Ascending aorta (tissue), 2 donors: ENCODE measurements around the gene PCYT2. TPM values are rescaled to one million over a fixed set of nuclear protein-coding genes. Genes with fewer than 3 reads are reported as not detected.
"Not testable (repeated sequence)": the region's sequence is repeated elsewhere in the genome, so short reads cannot be mapped to it uniquely, and the experiment has no call there.

Experiments
- DNase-seq, 2 donors: peaks; one replicate each; pipeline ENCODE4 v3.0.0-alpha.2; 2019; ENCODE audit warnings: low spot score in 2 of 2
- H3K27ac ChIP-seq, 2 donors: fragments of 200-600 bp; sonication (generic); one replicate each; pipeline ENCODE4 v1.5.1; 2016 to 2017; ENCODE audit warnings: mild to moderate bottlenecking in 1 of 2
- H3K27me3 ChIP-seq: fragments of 200-600 bp; sonication (generic); one replicate; pipeline ENCODE4 v1.5.1; 2017
- H3K36me3 ChIP-seq, 2 donors: fragments of 200-600 bp; sonication (generic); one replicate each; pipeline ENCODE4 v1.5.1; 2016
- H3K4me1 ChIP-seq, 2 donors: fragments of 200-600 bp; sonication (generic); one replicate each; pipeline ENCODE4 v1.5.1; 2016 to 2017; ENCODE audit warnings: mild to moderate bottlenecking in 1 of 2
- H3K4me3 ChIP-seq, 2 donors: fragments of 200-600 bp; sonication (generic); one replicate each; pipeline ENCODE4 v1.5.1; 2016 to 2017; ENCODE audit warnings: mild to moderate bottlenecking in 1 of 2
- H3K9me3 ChIP-seq, 2 donors: fragments of 200-600 bp; sonication (generic); one replicate each; pipeline ENCODE4 v1.5.1; 2016
- CTCF ChIP-seq, 3 experiments: fragments of 200-600 bp in 2 of 3; fragments of 450-650 bp in 1 of 3; sonication (generic) in 2 of 3; IDR thresholded peaks; one replicate each; pipeline ENCODE4 v1.5.1; 2016 to 2019; ENCODE audit warnings: antibody characterized with exemption in 3 of 3, mild to moderate bottlenecking in 1 of 3, moderate library complexity in 1 of 3
- intact Hi-C: fragments of 100-400 bp; cut with DNase I; formaldehyde crosslinking; loops from one replicate; pipeline ENCODE4 v1.15.1; 2023
- total RNA-seq: library from RNA; depleted of rRNA; stranded (reverse); fragments of >200 nt; gene quantifications from one replicate; pipeline ENCODE4 v1.1.0, GENCODE V29; 2016

PCYT2 gene
- total RNA-seq, 1 donor from 2014 or later, result 81.1 TPM

DNA sequence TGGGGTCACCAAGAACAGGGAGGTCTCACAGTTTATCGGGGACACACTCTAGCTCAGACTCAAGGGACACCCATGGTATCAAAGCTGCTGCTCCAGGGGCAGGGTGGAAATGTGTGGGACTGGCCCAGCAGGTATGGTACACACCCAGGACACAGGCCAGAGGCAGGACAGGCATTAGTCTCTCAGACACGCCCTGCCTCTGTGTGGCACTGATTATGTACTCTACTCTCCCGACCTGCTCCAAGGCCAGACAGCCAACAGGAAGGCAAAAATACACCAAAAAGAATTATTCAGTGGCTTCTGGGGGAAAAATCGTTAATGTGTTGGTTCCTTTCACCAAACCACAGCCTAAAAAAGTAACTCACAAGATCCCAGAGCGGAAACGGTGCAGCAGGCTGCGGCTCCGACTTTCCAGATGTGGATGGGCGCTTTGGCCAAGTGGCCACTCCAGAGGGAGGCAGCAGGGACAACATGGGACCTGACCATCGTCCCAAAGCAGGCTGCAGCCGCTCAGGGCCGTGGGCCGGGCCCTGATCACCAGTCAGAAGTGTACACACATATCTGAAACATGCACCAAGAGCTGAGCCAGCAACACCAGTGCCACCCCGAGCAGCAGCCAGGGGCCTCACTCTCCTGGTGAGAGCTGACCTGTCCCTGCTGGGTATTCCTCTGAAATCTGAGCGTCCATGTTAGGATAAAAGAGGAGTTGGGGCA is 7.8 kb upstream of the PCYT2 start:
- no peak overlapping the region for H3K4me3 ChIP-seq
- H3K27ac ChIP-seq, result peak overlapping the region in 1 of 2 donors; percentile 11
- no peak for DNase-seq
- no peaks in the 10 kb centered on the region for H3K27me3 ChIP-seq
- intact Hi-C loops, result no loop called here
- H3K9me3 ChIP-seq, result no peaks in the 10 kb centered on the region
- peaks cover 35 to 43% of the 10 kb centered on the region in 2 donors for H3K36me3 ChIP-seq
- H3K4me1 ChIP-seq, result peaks cover 22 to 30% of the 10 kb centered on the region in 2 donors
- TF ChIP-seq CTCF (IDR thresholded peaks at IDR 0.05), result no peak

DNA sequence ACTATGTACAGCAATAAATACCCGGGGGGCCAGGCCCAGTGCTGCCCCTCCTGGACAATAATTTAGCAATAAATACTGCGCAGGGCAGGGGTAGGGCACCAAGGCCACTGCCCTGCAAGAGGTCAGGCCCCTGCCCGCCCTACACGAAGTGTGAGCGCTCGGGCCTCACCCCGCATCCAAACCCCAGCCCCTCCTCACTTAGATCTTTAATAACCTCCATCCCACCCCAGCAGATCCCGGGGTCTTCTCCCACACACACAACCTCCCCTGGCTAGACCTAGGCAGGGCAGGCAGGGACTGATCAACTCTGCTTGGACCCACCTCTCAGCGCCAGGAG is 7.1 kb upstream of the PCYT2 start:
- H3K9me3 ChIP-seq, H3K27me3 ChIP-seq, intact Hi-C loops, DNase-seq: not testable (repeated sequence)
- Histone ChIP-seq H3K4me3 (peak overlapping the region; percentile 91 to 100), H3K36me3 (peaks cover 39 to 50% of the 10 kb centered on the region in 2 donors), H3K4me1 (peaks cover 18 to 23% of the 10 kb centered on the region in 2 donors), H3K27ac (peak overlapping the region; percentile 53 to 65)

- peak in 1 of 2 donors; percentile 85 for DNase-seq
- peaks cover 39 to 55% of the 10 kb centered on the region in 2 donors for H3K36me3 ChIP-seq
- peak within 1 kb of the TSS; percentile 53 to 65 for H3K27ac ChIP-seq
- H3K9me3 ChIP-seq, result no peaks in the 10 kb centered on the region
- peak within 1 kb of the TSS; percentile 91 to 100 for H3K4me3 ChIP-seq
- no peak for TF ChIP-seq CTCF (IDR thresholded peaks at IDR 0.05)
- peaks cover 13 to 18% of the 10 kb centered on the region in 2 donors for H3K4me1 ChIP-seq
- no peaks in the 10 kb centered on the region for H3K27me3 ChIP-seq
- intact Hi-C loops, result no loop called here
Observed at GRCh38 chr17:81917565-81918332, 6.5 kb upstream of the PCYT2 start, which contains the start of gene SIRT7. Gene SIRT7, minus strand, starts transcription at chr17:81918176. Its CDS starts 45 bp downstream, at chr17:81918131.

- H3K36me3 ChIP-seq, result peaks cover 31 to 50% of the 10 kb centered on the region in 2 donors
- no peak for TF ChIP-seq CTCF (IDR thresholded peaks at IDR 0.05)
- H3K4me3 ChIP-seq, result peak overlapping the region in 1 of 2 donors; percentile 100
- H3K27me3 ChIP-seq, result no peaks in the 10 kb centered on the region
- no peak for DNase-seq
- no peaks in the 10 kb centered on the region for H3K9me3 ChIP-seq
- H3K4me1 ChIP-seq, result peaks cover 11 to 18% of the 10 kb centered on the region in 2 donors
- intact Hi-C loops, result no loop called here
- H3K27ac ChIP-seq, result no peak overlapping the region
Observed at GRCh38 chr17:81916234-81917001, 5.2 kb upstream of the PCYT2 start.

DNA sequence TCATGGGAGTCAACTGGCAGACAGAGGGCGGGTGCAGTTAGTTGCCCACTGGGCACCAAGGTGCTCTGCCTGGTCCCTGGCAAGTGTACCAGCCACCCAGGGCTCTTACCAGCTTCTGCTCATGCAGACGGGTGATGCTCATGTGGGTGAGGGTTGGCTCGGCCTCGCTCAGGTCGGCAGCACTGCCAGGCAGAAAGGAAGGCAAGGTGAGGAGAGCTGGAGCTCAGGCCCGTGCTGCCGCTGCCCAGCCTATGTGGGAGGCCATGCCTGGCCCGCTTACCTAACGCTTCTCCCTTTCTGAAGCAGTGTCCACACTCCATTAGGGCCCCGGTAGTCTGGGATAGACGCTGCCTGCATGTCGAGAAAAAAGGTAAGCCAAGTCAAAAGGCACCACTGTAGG is 4.1 kb upstream of the PCYT2 start:
- no peak for TF ChIP-seq CTCF (IDR thresholded peaks at IDR 0.05)
- intact Hi-C loops, result no loop called here
- H3K27me3 ChIP-seq, result no peaks in the 10 kb centered on the region
- H3K4me1 ChIP-seq, result peaks cover 11 to 16% of the 10 kb centered on the region in 2 donors
- H3K9me3 ChIP-seq, result no peaks in the 10 kb centered on the region
- H3K36me3 ChIP-seq, result peaks cover 27 to 40% of the 10 kb centered on the region in 2 donors
- DNase-seq, result no peak
- H3K27ac ChIP-seq, result no peak overlapping the region
- H3K4me3 ChIP-seq, result no peak overlapping the region
